H9 (cell line): ENCODE measurements around the gene NOS1AP. TPM values are rescaled to one million over a fixed set of nuclear protein-coding genes. Genes with fewer than 3 reads are reported as not detected.

Experiments used
- DNase-seq: peaks from one replicate; pipeline ENCODE4 v3.0.0-alpha.2; 2017
- H2AFZ ChIP-seq: one replicate; pipeline ENCODE4 v1.6.1; 2013; ENCODE audit warnings: mild to moderate bottlenecking, low read length, control low read depth, moderate library complexity
- H2AK5ac ChIP-seq: 2 replicates; pipeline ENCODE4 v1.6.1; 2013; ENCODE audit warnings: low read length, control low read depth, mixed read lengths; ENCODE audit not compliant: insufficient read length
- H2BK120ac ChIP-seq: one replicate; pipeline ENCODE4 v1.6.1; 2013; ENCODE audit warnings: low read depth, mild to moderate bottlenecking, low read length, control low read depth, inconsistent platforms; ENCODE audit not compliant: poor library complexity, severe bottlenecking
- H2BK12ac ChIP-seq: 2 replicates; pipeline ENCODE4 v1.6.1; 2013; ENCODE audit warnings: low read length, control low read depth, mixed read lengths, low read depth; ENCODE audit not compliant: insufficient read length
- H2BK15ac ChIP-seq: 2 replicates; pipeline ENCODE4 v1.6.1; 2013; ENCODE audit warnings: low read depth, low read length, control low read depth
- H2BK20ac ChIP-seq: one replicate; pipeline ENCODE4 v1.6.1; 2013; ENCODE audit warnings: low read depth, mild to moderate bottlenecking, low read length, control low read depth, inconsistent platforms; ENCODE audit not compliant: poor library complexity, severe bottlenecking
- H2BK5ac ChIP-seq: 2 replicates; pipeline ENCODE4 v1.6.1; 2013; ENCODE audit warnings: low read length, control low read depth, mixed read lengths; ENCODE audit not compliant: insufficient read length
- H3K14ac ChIP-seq: 2 replicates; pipeline ENCODE4 v1.6.1; 2013; ENCODE audit warnings: low read length, control low read depth; ENCODE audit not compliant: insufficient read depth
- H3K18ac ChIP-seq: 2 replicates; pipeline ENCODE4 v1.6.1; 2013; ENCODE audit warnings: low read depth, mild to moderate bottlenecking, mixed read lengths, low read length, control low read depth; ENCODE audit not compliant: insufficient read length
- H3K23ac ChIP-seq: 2 replicates; pipeline ENCODE4 v1.6.1; 2013; ENCODE audit warnings: low read length, control low read depth, mixed read lengths, low read depth; ENCODE audit not compliant: insufficient read length
- H3K23me2 ChIP-seq: 2 replicates; pipeline ENCODE4 v1.6.1; 2013; ENCODE audit warnings: low read depth, mild to moderate bottlenecking, mixed read lengths, low read length, control low read depth; ENCODE audit not compliant: insufficient read length, poor library complexity, severe bottlenecking
- H3K27ac ChIP-seq: 2 replicates; pipeline ENCODE4 v1.5.1; 2013; ENCODE audit warnings: low read length, control low read depth, mixed read lengths, low read depth; ENCODE audit not compliant: insufficient read length
- H3K27me3 ChIP-seq: 2 replicates; pipeline ENCODE4 v1.6.1; 2013; ENCODE audit warnings: low read length, control low read depth, inconsistent platforms; ENCODE audit not compliant: insufficient read depth
- H3K4ac ChIP-seq: 2 replicates; pipeline ENCODE4 v1.6.1; 2013; ENCODE audit warnings: low read depth, mild to moderate bottlenecking, control low read depth, inconsistent platforms, low read length, moderate library complexity
- H3K4me1 ChIP-seq: 2 replicates; pipeline ENCODE4 v1.6.1; 2013; ENCODE audit warnings: low read length, control low read depth, inconsistent platforms; ENCODE audit not compliant: insufficient read depth
- H3K4me2 ChIP-seq: 2 replicates; pipeline ENCODE4 v1.6.1; 2013; ENCODE audit warnings: low read length, control low read depth, mixed read lengths; ENCODE audit not compliant: insufficient read length, insufficient read depth
- H3K56ac ChIP-seq: 2 replicates; pipeline ENCODE4 v1.6.1; 2013; ENCODE audit warnings: low read depth, mild to moderate bottlenecking, mixed read lengths, low read length, control low read depth; ENCODE audit not compliant: insufficient read length
- H3K79me1 ChIP-seq: 2 replicates; pipeline ENCODE4 v1.6.1; 2013; ENCODE audit warnings: low read depth, mild to moderate bottlenecking, moderate library complexity, low read length, control low read depth, inconsistent platforms; ENCODE audit not compliant: insufficient read depth, poor library complexity, severe bottlenecking
- H3K79me2 ChIP-seq: 2 replicates; pipeline ENCODE4 v1.6.1; 2013; ENCODE audit warnings: low read length, control low read depth, inconsistent platforms; ENCODE audit not compliant: insufficient read depth
- H3K9ac ChIP-seq: 2 replicates; pipeline ENCODE4 v1.6.1; 2013; ENCODE audit warnings: low read length, control low read depth, mixed read lengths; ENCODE audit not compliant: insufficient read length; ENCODE audit errors: extremely low read depth
- H3K9me3 ChIP-seq: one replicate; pipeline ENCODE4 v1.6.1; 2013; ENCODE audit warnings: low read depth, low read length, inconsistent platforms; ENCODE audit not compliant: control insufficient read depth
- H3T11ph ChIP-seq: one replicate; pipeline ENCODE4 v1.6.1; 2013; ENCODE audit warnings: mild to moderate bottlenecking, low read length, control low read depth, inconsistent platforms
- H4K20me1 ChIP-seq: one replicate; pipeline ENCODE4 v1.6.1; 2013; ENCODE audit not compliant: control insufficient read depth, insufficient read length, insufficient read depth
- H4K5ac ChIP-seq: 2 replicates; pipeline ENCODE4 v1.6.1; 2013; ENCODE audit warnings: low read depth, mild to moderate bottlenecking, mixed read lengths, low read length, control low read depth; ENCODE audit not compliant: insufficient read length
- H4K8ac ChIP-seq: replicated peaks from 2 replicates; pipeline ENCODE4 v1.6.1; 2013; ENCODE audit warnings: low read length, control low read depth, mixed read lengths, low read depth; ENCODE audit not compliant: insufficient read length
- H4K91ac ChIP-seq: 2 replicates; pipeline ENCODE4 v1.6.1; 2013; ENCODE audit warnings: low read depth, mild to moderate bottlenecking, moderate library complexity, mixed read lengths, low read length, control low read depth; ENCODE audit not compliant: insufficient read length
- H3K27ac Mint-ChIP-seq, 3 experiments: 2 replicates in 2 of 3; 3 replicates in 1 of 3; pipeline ENCODE4 v1.8.0; 2020 to 2021; ENCODE audit warnings: mixed read lengths in 3 of 3, mild to moderate bottlenecking in 1 of 3, moderate library complexity in 1 of 3
- H3K27me3 Mint-ChIP-seq: 2 replicates; pipeline ENCODE4 v1.8.0; 2021; ENCODE audit warnings: low read depth, mild to moderate bottlenecking, moderate library complexity, mixed read lengths
- H3K36me3 Mint-ChIP-seq, 3 experiments: 2 replicates in 2 of 3; 3 replicates in 1 of 3; pipeline ENCODE4 v1.8.0; 2020 to 2021; ENCODE audit warnings: low read depth in 3 of 3, mixed read lengths in 3 of 3; ENCODE audit not compliant: insufficient read depth in 1 of 3
- H3K4me1 Mint-ChIP-seq, 2 experiments: 2 replicates each; pipeline ENCODE4 v1.8.0; 2020; ENCODE audit warnings: mixed read lengths in 2 of 2
- H3K4me3 Mint-ChIP-seq, 2 experiments: 2 replicates in 1 of 2; 3 replicates in 1 of 2; pipeline ENCODE4 v1.8.0; 2020 to 2021; ENCODE audit warnings: mild to moderate bottlenecking in 2 of 2, mixed read lengths in 2 of 2, moderate library complexity in 1 of 2
- H3K9me3 Mint-ChIP-seq, 2 experiments: 2 replicates in 1 of 2; 3 replicates in 1 of 2; pipeline ENCODE4 v1.8.0; 2020; ENCODE audit warnings: mild to moderate bottlenecking in 2 of 2, mixed read lengths in 2 of 2, moderate library complexity in 1 of 2
- WGBS: extraction: QIAGEN DNeasy Blood & Tissue Kit; methylation state at CpG from one replicate; pipeline ENCODE4 v1.1.7; 2013; ENCODE audit warnings: missing lambda C conversion rate, low lambda C conversion rate, mixed read lengths; ENCODE audit not compliant: insufficient read length; ENCODE audit errors: extremely low coverage; 5-methylcytosine and 5-hydroxymethylcytosine counted together
- total RNA-seq: library from RNA; stranded (reverse); gene quantifications from 2 replicates; pipeline ENCODE4 v1.2.1, GENCODE V29; 2021
- TF ChIP-seq, protein P1 (sequence below): fragments of 200-600 bp; sonication (generic); conservative IDR thresholded peaks from 3 replicates; pipeline ENCODE4 v1.8.0; 2021; ENCODE audit warnings: antibody characterized with exemption, mild to moderate bottlenecking

Gene NOS1AP
- total RNA-seq, 1 experiment from 2014 or later, result 8.4 TPM

DNA sequence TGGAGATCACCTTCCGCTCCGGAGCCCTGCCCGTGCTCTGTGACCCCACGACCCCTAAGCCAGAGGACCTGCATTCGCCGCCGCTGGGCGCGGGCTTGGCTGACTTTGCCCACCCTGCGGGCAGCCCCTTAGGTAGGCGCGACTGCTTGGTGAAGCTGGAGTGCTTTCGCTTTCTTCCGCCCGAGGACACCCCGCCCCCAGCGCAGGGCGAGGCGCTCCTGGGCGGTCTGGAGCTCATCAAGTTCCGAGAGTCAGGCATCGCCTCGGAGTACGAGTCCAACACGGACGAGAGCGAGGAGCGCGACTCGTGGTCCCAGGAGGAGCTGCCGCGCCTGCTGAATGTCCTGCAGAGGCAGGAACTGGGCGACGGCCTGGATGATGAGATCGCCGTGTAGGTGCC lies 297.6 kb downstream of the NOS1AP start:
- no peaks in the 10 kb centered on the region for H4K20me1 ChIP-seq
- H2BK12ac ChIP-seq, result no peak overlapping the region
- Mint-ChIP-seq H3K36me3 (peaks cover 2 to 10% (median 3%) of the 10 kb centered on the region in 3 experiments; a peak in 4 of 7 replicates), H3K4me3 (no peak overlapping the region), H3K27ac (no peak overlapping the region), H3K9me3 (no peaks in the 10 kb centered on the region), H3K4me1 (peaks cover 0 to 7% of the 10 kb centered on the region in 2 experiments; a peak in 2 of 4 replicates), H3K27me3 (no peaks in the 10 kb centered on the region)
- no peaks in the 10 kb centered on the region for H3K4me1 ChIP-seq
- WGBS, result no CpG with 5 or more reads among the region's 36 CpGs
- no peak overlapping the region for H2BK120ac ChIP-seq
- no peaks in the 10 kb centered on the region for H3K27me3 ChIP-seq
- no peak for DNase-seq
- no peak overlapping the region for H3K18ac ChIP-seq
- no peak overlapping the region for H4K5ac ChIP-seq
- H2AK5ac ChIP-seq, result no peak overlapping the region
- no peak overlapping the region for H3K56ac ChIP-seq
- TF ChIP-seq, protein P1, sequence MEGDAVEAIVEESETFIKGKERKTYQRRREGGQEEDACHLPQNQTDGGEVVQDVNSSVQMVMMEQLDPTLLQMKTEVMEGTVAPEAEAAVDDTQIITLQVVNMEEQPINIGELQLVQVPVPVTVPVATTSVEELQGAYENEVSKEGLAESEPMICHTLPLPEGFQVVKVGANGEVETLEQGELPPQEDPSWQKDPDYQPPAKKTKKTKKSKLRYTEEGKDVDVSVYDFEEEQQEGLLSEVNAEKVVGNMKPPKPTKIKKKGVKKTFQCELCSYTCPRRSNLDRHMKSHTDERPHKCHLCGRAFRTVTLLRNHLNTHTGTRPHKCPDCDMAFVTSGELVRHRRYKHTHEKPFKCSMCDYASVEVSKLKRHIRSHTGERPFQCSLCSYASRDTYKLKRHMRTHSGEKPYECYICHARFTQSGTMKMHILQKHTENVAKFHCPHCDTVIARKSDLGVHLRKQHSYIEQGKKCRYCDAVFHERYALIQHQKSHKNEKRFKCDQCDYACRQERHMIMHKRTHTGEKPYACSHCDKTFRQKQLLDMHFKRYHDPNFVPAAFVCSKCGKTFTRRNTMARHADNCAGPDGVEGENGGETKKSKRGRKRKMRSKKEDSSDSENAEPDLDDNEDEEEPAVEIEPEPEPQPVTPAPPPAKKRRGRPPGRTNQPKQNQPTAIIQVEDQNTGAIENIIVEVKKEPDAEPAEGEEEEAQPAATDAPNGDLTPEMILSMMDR, result no peak
- no peaks in the 10 kb centered on the region for H3K9me3 ChIP-seq
- no peak overlapping the region for H2BK20ac ChIP-seq
- no peak overlapping the region; the same call in 1 of the 2 replicates for H3K14ac ChIP-seq
- no peak overlapping the region for H2AFZ ChIP-seq
- H3K23me2 ChIP-seq, result no peaks in the 10 kb centered on the region
- no peaks in the 10 kb centered on the region for H3K79me2 ChIP-seq
- no peak overlapping the region for H4K8ac ChIP-seq
- no peak overlapping the region for H2BK15ac ChIP-seq
- H4K91ac ChIP-seq, result no peak overlapping the region
- no peak overlapping the region for H3K9ac ChIP-seq
- no peak overlapping the region for H2BK5ac ChIP-seq
- H3K4me2 ChIP-seq, result no peak overlapping the region
- H3T11ph ChIP-seq, result no peak overlapping the region
- H3K79me1 ChIP-seq, result no peaks in the 10 kb centered on the region
- H3K27ac ChIP-seq, result no peak overlapping the region
- no peak overlapping the region for H3K4ac ChIP-seq
- no peak overlapping the region for H3K23ac ChIP-seq
